GM18499 (cell line): Measurements from ENCODE around the gene COMMD2.

Experiments
- ATAC-seq: cut with Tn5 transposase; IDR thresholded peaks from one replicate; pipeline ENCODE4 v1.9.1; 2021; ENCODE audit warnings: moderate number of reproducible peaks; ENCODE audit not compliant: insufficient read depth, unreplicated experiment

The COMMD2 gene

GRCh38 chr3:149765762-149766334 is 13.6 kb upstream of the COMMD2 start:
- no peak for ATAC-seq

- no peak for ATAC-seq
Measured at GRCh38 chr3:149764302-149764701, 12.0 kb upstream of the COMMD2 start.

GRCh38 chr3:149763565-149764195 is 11.4 kb upstream of the COMMD2 start:
- no peak for ATAC-seq

- no peak for ATAC-seq
Measured at GRCh38 chr3:149753717-149754116, 1.4 kb upstream of the COMMD2 start.

GRCh38 chr3:149752788-149753136 is 473 bp upstream of the COMMD2 start:
- ATAC-seq = no peak

- no peak for ATAC-seq
Measured at GRCh38 chr3:149751551-149751950, 738 bp downstream of the COMMD2 start.

- no peak for ATAC-seq
Measured at GRCh38 chr3:149744606-149745005, 7.7 kb downstream of the COMMD2 start.

- ATAC-seq = no peak
Measured at GRCh38 chr3:149744151-149744550, 8.1 kb downstream of the COMMD2 start.

- ATAC-seq = no peak
Measured at GRCh38 chr3:149739396-149739795, 12.9 kb downstream of the COMMD2 start.

- no peak for ATAC-seq
Measured at GRCh38 chr3:149738876-149739275, 13.4 kb downstream of the COMMD2 start.

- ATAC-seq = no peak
Measured at GRCh38 chr3:149736953-149737205, 15.4 kb downstream of the COMMD2 start.

GRCh38 chr3:149736175-149736952 is 15.9 kb downstream of the COMMD2 start:
- no peak for ATAC-seq

- no peak for ATAC-seq
Measured at GRCh38 chr3:149732234-149732633, 20.1 kb downstream of the COMMD2 start.

- no peak for ATAC-seq
Measured at GRCh38 chr3:149727656-149728055, 24.6 kb downstream of the COMMD2 start.

- peak; percentile 88 for ATAC-seq
Measured at GRCh38 chr3:149726716-149727407, 25.4 kb downstream of the COMMD2 start.

GRCh38 chr3:149723781-149724180 is 28.5 kb downstream of the COMMD2 start:
- no peak for ATAC-seq

GRCh38 chr3:149720918-149721317 is 31.4 kb downstream of the COMMD2 start:
- no peak for ATAC-seq

- no peak for ATAC-seq
Measured at GRCh38 chr3:149717391-149718056, 34.8 kb downstream of the COMMD2 start.

GRCh38 chr3:149716984-149717383 is 35.3 kb downstream of the COMMD2 start:
- ATAC-seq = no peak

- no peak for ATAC-seq
Measured at GRCh38 chr3:149715247-149715646, 37.0 kb downstream of the COMMD2 start.
